HG02759 (cell line): Measurements from ENCODE around the gene SPIB.
A peak's percentile ranks its signal among the peaks of the same experiment; 100 is the strongest.
"Not testable (repeated sequence)": the region's sequence is repeated elsewhere in the genome, so short reads cannot be mapped to it uniquely, and the experiment has no call there.

ENCODE experiments used
- ATAC-seq: cut with Tn5 transposase; IDR thresholded peaks from one replicate; pipeline ENCODE4 v1.9.1; 2021; ENCODE audit warnings: mild to moderate bottlenecking, moderate library complexity; ENCODE audit not compliant: unreplicated experiment

SPIB gene

DNA sequence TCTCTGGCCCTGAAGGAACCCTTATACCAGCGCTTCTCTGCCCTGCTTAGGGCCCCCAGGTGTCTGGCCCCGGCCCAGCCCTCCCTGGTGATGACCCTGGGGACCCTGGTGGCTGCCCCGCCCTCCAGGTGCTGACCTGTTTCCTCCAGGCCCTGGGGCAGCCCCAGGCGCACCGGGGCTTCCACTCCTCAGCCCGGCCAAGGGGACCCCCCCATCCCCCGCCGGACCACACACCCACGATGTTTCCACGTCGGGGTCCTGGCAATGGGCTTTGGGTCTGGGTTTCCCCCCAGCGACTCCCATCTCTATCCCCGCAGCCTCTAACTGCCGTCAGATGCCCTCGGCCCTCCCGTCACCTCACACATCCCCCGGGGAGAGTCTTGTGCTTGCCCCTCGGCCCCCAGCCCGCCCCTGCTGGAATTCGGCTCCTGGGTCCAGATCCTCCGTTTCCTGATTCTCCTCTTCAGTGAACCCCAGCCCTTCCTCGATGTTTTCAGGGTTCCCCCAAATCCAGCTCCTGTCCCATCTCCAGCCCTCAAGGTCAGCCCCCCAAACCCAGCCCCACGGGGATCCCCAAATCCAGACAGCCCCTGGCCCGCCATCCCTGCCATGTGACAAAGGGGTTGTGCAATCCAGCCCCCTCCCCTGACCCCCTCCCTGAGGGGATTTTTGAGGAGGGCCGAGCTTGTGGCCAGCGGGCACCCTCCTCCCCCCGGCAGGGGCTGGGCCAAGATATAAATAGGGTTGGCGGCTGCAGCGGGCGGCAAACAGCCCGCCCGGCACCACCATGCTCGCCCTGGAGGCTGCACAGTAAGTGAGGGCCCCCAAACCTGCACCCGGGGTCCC lies at the start of gene SPIB:
TSS of gene SPIB (plus strand) at position 763 of the 846 bp plus-strand sequence. CDS start at position 788, 25 bp downstream.
- ATAC-seq, result no peak

DNA sequence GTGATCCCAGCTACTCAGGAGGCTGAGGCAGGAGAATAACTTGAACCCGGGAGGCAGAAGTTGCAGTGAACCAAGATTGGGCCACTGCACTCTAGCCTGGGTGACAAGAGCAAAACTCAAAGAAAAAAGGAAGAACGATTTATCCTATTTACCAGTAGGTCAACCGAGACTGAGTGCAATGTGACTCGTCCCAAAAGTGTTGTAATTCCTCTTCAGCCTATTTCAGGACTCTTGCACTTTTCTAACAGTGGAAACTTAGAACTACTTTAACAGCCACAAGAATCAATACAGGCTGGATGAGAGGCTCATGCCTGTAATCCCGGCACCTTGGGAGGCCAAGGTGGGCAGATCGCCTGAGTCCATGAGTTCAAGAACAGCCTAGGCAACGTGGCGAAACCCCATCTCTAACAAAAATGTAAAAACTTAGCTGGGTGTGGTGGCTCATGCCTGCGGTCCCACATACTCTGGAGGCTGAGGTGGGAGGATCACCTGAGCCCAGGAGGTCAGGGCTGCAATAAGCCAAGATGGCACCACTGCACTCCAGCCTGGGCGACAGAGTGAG lies 46.7 kb upstream of the SPIB start:
- no peak for ATAC-seq

DNA sequence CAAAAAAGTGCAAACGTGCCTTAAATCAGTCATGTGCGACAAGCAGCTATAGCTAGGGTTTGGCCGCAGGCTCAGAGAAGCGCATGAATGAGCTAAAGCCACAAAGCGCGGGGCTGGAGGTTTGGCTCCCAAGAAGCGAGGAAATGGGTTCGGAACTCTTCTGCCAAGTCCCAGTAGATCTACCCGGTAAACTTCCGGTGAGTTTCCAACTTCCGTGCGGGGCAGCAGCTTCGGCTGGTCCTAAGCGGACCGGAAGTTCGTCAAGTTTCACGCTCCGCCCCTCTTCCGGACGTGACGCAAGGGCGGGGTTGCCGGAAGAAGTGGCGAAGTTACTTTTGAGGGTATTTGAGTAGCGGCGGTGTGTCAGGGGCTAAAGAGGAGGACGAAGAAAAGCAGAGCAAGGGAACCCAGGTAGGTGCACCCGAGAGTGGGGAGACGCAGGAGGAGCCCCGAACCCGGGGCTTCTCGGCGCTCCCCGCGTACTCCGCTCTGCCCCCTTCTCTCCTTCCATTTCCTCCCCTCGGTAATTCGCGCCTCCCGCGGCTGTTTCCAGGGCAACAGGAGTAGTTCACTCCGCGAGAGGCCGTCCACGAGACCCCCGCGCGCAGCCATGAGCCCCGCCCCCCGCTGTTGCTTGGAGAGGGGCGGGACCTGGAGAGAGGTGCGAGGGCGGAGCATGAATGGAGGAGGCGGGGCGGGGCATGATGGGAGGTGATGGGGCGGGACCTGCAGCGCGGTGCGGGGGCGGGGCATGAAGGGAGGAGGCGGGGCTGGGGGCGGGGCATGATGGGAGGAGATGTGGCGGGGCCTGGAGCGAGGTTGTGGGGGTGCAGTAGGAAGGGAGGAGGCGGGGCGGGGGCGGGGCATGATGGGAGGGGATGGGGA lies 42.3 kb upstream of the SPIB start, which contains the start of gene NR1H2:
TSS of gene NR1H2 (plus strand) at position 292 of the 885 bp plus-strand sequence. CDS start 1,149 bp downstream, outside the sequence.
- ATAC-seq, result peak; percentile 91

DNA sequence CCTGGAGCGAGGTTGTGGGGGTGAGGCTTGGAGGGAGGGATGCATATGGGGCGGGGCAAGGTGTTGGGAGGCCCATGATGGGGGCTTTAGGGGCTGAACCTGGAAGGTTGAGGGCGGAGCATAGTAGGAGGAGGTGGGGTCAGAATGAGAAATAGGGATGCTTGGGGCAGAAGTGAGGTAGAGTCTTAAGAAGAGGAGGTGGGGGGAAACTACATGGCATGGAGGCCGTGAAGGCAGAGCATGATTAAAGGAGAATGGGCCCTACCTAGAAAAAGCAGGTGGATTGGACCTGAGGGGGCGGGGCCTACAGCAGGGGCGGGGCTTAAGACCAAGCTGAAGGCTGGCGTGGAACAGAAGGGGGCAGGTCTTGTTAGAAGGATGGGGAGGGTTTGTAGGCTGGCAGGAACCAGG lies 41.7 kb upstream of the SPIB start:
- ATAC-seq, result no peak

DNA sequence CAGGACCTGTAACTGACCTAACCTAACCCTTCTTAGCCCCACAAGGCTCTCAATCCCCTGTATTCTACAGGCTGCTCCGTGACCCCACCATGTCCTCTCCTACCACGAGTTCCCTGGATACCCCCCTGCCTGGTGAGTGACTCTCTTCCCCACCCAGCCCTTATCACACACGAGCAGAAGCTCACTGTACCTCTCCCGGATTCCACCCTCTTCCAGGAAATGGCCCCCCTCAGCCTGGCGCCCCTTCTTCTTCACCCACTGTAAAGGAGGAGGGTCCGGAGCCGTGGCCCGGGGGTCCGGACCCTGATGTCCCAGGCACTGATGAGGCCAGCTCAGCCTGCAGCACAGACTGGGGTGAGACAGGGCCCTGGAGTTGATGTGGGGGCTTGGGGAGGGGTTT lies 41.2 kb upstream of the SPIB start:
- ATAC-seq, result no peak

DNA sequence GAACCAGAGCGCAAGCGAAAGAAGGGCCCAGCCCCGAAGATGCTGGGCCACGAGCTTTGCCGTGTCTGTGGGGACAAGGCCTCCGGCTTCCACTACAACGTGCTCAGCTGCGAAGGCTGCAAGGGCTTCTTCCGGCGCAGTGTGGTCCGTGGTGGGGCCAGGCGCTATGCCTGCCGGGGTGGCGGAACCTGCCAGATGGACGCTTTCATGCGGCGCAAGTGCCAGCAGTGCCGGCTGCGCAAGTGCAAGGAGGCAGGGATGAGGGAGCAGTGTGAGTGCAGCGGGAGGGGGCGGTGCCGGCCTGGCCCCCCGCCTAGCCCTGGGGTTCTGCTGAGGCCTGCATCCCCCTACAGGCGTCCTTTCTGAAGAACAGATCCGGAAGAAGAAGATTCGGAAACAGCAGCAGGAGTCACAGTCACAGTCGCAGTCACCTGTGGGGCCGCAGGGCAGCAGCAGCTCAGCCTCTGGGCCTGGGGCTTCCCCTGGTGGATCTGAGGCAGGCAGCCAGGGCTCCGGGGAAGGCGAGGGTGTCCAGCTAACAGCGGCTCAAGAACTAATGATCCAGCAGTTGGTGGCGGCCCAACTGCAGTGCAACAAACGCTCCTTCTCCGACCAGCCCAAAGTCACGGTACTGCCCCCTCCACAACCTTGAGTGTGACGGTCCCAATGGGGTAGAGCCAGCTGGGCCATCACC lies 40.4 kb upstream of the SPIB start:
- ATAC-seq, result no peak

DNA sequence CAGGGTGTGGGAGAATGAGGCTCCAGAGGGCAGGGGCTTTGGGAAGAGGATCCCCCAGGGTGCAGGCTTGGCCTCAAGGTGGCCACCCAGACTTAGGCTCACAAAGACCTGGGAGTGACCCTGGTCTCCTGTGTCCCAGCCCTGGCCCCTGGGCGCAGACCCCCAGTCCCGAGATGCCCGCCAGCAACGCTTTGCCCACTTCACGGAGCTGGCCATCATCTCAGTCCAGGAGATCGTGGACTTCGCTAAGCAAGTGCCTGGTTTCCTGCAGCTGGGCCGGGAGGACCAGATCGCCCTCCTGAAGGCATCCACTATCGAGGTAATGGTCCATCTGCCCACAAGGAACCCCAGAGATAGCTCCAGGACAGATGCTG lies 39.9 kb upstream of the SPIB start:
- ATAC-seq, result no peak

DNA sequence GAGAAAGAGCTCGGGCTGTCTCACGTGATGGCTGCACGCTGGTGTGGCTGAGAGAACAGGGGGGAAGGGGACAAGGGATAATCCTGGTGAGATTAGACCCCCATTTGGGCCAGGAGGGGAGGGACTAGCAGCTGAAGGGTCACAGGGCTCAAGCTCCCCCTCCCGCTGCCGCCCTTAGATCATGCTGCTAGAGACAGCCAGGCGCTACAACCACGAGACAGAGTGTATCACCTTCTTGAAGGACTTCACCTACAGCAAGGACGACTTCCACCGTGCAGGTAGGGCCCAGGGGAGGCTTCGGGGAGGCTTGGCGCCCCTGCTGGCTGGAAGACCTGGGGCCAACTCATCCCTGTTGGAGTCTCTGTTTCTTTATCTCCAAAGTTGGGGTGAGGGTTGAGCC lies 39.1 kb upstream of the SPIB start:
- no peak for ATAC-seq

DNA sequence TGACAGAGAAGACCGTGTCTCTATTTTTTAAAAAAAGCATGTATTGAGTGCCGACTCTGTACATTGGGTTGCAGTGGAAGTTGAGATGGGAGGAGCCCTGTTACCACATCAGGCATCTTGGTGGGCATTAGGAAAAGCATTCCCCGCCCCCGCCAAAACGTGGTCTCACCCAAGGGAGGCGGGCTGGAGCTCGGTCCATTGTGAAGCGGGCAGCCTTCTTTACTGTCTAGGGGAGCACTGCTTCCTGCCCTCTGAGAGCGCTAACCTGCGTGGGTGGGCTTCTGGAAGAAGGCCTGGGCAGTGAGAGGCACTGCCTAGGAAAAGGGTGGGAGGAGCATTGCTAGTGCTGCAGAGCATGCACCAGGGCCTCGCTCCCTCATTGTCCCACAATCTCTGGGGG lies 38.6 kb upstream of the SPIB start:
- ATAC-seq, result no peak

DNA sequence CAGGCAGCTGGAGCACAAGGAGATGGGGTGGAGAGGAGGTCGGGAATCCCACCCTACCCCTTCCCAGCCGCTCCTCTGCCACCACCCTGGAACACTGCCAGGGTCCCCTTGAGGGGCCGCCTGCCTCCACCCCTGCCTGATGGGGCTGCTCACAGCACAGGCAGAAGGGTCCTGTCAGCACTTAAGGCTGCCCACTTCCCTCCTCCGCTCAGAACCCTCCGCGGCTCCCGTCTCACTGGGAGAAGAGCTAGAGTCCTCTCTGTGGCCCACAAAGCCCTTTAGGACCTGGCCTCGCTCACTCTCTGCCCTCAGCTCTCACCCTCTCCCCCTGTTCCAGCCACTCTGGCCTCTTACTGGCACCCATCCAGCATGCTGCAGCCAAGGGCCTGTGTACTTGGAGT lies 38.0 kb upstream of the SPIB start:
- no peak for ATAC-seq

DNA sequence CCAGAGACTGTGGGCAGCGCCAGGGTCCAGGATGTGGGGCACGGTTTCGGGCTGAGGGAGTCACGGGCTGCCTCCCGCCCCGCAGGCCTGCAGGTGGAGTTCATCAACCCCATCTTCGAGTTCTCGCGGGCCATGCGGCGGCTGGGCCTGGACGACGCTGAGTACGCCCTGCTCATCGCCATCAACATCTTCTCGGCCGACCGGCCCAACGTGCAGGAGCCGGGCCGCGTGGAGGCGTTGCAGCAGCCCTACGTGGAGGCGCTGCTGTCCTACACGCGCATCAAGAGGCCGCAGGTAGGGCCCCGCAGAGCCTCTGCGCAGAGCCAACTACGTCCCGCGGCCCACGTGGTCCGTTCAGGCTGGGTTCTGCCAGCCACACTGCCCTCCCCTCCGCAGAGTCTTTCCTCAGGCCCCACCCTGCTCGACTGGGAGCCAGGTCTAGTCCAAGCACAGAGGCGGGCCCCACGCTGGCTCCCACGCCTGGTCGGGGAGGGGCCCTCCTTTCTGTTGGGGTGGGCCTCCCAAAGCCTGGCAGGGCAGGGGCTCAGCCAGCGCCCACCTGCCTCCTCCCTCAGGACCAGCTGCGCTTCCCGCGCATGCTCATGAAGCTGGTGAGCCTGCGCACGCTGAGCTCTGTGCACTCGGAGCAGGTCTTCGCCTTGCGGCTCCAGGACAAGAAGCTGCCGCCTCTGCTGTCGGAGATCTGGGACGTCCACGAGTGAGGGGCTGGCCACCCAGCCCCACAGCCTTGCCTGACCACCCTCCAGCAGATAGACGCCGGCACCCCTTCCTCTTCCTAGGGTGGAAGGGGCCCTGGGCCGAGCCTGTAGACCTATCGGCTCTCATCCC lies 36.6 kb upstream of the SPIB start:
- ATAC-seq, result no peak

DNA sequence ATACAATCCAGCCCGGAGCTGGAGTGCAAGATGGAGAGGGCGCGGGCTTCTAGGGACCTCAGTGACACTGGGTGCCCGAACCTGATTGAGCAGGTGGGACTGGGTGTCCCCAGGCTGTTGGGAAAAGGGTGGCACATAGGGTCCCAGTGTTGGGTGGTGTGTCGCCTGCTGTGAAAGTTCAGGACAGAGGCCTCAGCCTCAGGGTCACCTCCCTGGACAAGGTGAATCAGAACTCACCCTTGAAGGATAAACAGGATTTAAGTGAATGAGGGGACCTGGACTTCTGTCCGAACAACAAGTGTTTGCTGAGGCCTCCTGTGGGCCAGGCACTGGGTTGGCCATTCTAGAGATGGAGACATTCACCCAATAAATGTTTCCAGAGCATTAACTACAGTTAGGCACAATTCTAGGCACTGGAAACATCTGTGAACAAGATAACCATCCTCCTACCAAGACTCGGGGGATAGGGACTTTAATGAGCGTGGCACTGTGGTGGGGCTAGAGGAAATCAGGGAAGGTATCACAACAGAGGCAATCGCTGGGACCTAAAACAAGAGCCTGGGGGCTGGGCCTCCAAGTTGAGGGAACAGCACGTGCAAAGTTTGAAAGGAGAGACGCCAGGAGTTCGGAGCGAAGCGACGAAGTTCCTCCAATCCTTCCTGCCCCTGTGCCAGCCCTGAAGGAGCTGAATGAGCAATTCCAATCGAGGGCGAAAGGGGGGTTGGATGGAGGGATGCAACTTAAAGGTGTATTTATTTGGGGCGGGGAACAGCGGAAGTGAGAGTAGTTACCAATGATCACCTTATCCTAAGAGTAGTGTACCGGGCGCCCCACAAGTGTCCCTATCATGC lies 35.5 kb upstream of the SPIB start:
- no peak for ATAC-seq

DNA sequence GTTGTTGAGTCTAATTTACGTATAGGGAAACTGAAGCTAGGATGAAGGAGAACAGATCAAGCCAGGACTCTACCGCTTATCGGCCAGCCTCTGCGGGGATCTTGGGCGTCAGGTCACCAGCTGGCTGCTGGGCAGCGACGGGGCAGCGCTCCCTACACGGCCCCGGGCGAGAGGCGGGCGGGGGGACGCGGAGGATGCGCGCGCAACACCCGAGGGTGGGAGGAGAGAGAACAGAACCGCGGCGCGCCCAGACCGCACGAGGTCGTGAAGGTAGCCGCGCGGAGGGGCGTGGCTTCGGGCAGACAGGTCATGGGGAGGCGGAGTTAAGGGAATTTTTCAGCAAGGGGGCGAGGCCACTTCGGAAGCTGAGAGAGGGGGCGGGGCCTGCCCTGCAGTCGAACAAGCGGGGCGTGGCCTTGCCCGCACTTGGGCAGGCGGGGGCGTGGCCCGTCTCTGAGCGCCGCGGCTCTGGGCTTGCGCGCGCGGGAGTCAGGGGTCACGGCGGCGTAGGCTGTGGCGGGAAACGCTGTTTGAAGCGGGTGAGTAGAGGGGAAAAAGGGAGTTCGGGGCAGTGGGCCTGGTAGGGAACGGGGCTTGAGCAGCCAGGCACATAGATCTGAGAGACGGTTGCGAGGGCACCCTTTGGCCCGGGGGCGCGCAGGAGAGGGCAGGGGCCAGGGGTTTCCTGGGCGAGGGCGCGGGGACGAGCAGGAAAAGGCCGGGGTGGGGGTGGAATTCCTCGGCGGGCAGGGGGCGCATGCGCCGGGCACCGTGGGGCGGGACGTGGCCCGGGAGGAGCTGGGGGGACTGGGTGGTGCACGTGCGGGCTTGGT lies 34.7 kb upstream of the SPIB start, which contains the start of gene POLD1:
TSS of gene POLD1 (plus strand) at position 496 of the 833 bp plus-strand sequence. CDS start 14,505 bp downstream, outside the sequence.
- ATAC-seq, result peak; percentile 89

DNA sequence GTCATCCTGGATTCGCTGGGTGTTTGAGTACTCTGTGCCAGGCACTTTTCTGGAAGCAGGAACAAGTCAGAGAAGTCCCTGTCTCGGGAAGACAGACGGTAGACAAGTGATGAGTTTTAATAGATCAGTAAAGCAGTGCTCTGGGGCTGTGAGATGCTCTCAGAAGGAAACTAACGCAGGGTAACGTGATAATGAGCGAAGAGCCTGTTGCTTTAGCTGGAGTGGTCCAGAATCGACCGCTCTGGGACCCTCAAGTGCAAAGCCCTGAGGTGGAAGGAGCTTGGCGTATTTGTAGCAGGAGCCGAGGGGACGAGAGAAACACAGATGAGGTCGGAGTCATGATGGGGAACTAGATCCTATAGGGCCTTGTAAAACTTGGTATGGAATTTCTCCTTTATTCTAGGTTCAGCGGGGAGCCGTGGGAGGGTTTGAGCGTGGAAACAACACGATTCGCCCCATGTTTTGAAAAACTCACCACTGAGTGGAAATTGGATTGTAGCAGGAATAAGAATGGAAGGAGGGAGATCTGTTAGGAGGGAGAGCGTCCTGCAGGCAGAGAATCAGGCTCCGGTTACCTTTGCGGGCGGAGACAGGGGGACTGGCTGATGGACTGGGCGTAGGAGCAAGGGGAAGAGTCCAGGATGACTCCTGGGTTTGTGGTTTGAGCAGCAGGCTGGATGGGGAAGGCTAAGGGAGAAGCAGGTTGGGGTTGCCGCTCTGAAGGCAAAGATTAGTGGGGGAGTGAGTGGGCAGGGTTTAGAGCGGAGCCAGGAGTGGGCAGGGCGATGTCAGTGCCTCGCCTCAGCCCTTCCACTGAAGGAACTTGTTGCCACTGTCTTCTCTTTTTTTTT lies 33.8 kb upstream of the SPIB start:
- no peak for ATAC-seq

DNA sequence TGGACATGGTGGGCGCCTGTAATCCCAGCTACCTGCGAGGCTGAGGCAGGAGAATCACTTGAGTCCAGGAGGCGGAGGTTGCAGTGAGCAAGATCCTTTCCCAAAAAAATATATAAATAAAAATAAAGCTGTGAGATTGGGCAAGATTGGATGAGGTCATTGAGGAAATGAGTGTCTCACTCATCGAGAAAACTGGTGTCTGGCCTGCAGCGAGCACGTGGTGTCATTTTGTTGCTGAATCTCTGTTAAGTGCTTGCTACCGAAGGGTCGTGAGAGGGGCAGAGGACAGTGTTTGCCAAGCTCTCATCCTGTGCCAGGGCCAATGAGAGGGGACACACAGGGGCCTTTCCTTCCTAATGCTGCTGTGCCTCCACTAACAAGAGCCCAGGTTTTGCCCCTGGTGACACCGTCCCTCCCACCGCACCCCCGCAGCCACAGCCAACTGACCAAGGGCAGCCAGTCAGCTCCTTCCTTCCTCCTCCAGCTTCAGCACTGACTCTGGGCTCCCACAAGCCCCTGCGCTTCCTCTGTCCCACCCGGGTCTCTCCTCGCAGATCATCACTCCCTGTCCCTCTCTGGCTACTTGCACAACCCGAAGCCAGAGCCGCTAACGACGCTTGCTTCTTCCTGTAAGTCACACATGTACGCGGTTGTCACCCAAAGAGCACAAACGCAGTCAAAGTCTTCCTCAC lies 31.4 kb upstream of the SPIB start:
- no peak for ATAC-seq

DNA sequence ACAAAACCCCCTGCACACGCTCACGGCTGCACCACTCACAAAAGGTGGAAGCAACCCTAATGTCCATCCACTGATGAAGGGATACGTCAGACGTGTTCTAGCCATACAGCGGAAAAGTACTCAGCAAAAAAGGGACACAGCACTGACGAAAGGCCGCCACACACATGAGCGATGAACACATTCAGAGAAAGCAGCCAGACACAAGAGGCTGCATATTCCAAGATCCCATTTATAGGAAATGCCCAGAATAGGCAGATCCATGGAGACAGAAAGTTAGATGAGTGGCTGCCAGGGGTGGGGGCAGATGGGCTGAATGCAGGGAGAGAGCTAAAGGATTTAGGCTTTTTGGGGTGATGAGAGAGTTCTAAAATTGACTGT lies 30.9 kb upstream of the SPIB start:
- no peak for ATAC-seq

DNA sequence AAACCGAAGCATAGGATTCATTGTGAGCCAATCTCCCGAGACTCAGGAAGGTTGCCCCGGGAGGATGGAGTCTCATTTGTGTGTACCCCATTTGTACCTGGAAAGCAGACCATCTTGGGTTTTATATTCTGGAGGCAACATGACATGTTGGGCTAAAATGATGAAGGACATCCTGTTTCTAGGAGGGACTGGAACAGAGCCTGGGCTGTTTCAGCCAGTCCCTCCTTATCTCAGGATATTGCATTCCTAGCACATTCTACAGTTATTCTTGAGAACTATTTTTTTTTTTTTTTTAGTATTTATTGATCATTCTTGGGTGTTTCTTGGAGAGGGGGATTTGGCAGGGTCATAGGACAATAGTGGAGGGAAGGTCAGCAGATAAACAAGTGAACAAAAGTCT lies 28.4 kb upstream of the SPIB start:
- ATAC-seq, result not testable (repeated sequence)
